ACHN (cell line): ENCODE results near the gene TMC2.

Experiments used
- DNase-seq: peaks from one replicate; pipeline ENCODE4 v3.0.0-alpha.2; 2015
- in situ Hi-C: cut with HindIII; loops from 2 replicates; pipeline ENCODE4 v1.10.0; 2017; ENCODE audit warnings: low sequenced_read_pairs, low pct_ligation_motif_present, low pct_unique_long_range_greater_than_20kb

The TMC2 gene

DNA sequence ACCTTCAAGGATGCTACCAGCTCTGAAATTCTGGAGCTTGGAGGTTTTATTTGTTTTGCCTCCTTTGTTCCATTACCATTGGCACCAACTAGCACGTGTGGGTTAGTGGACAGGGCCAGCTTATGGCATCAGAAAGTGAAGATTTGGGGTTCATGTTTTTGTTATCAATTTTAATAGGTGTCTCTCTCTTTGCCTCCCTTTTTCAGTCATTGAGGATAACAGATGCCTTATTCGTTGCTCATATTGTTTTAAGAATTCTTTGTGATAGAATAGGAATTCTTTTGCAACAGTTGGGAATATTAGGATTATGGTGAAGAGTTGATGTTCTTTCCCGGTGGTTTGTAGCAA, 22.9 kb downstream of the TMC2 start:
- in situ Hi-C loops: no loop called here

DNA sequence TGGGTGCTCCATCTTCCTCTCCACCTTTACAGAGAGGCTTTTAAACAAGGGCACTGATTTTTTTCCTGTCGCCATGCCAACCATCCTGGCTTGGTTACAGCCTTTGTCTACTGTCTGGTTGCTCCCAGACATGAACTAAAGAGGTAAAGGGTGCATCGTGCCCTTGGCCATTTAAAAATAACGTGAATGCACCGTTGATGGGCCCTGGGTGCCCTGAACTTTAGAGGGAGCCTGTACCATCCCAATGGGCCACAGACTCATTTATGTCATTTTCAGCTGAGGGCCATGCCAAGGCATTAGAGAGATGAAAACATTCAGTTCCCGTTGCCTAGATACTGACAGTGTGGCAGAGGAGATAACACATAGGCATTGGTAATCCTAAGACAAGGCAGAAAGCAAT, 23.3 kb downstream of the TMC2 start:
- in situ Hi-C loops: no loop called here
- DNase-seq: no peak

More for the DNA sequence above, 22.9 kb downstream of the TMC2 start:
- DNase-seq: no peak

DNA sequence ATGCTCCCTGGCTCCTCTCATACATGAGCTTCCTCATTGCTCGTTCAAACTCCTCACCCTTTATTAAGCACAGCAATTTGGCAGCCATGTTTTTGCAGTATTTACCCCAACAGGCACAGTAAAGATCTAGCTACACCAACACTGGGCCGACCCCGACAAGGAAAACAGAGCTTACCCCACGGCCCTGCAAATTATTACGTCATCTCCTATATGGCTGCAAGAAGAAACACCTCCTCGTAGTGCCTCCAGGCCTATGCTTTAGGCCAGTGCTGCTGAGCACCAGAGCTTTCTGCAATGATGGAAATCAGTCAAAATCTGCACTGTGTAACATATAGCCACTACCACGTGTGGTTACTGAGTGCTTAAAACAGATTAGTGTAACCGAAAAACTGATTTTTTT, 26.7 kb downstream of the TMC2 start:
- in situ Hi-C loops: no loop called here
- DNase-seq: no peak

DNA sequence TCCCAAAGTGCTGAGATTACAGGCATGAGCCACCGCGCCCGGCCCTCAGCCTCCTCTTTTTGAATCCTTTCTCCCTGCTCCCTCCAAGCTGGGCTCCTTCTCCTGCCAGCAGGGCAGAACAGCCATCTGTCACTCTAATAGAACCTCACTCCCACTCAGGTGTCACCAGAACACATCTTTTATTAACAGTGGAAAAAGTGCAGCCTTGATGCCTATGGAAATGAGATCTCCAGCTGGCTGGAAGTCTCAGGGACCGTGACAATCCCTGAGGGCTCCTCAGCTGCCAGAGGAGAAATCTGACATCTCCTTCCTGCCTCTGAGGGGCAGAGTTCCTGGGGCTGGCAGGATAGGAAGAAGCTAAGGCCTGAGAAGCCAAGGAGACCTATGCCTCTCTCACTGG, 28.0 kb downstream of the TMC2 start:
- in situ Hi-C loops: no loop called here
- DNase-seq: no peak

DNA sequence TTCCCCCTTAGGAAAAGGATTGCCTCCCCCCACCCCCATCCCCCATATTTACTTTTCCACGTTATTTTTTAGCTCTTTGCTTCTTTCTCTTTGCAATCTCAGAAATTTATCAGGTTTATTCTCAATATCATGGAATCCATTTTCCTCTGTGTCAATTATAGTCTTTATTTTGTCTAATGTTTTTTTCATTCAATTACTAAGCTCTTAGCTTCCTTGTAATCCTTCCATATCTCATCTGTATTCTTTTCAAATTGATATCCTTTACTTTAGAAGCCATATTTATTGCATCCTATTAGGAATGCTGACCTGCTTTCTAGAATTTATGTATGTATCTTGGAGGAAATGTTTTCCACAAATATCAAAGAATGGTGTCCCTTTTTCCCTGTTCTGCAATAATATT, 39.3 kb downstream of the TMC2 start:
- in situ Hi-C loops: no loop called here

DNA sequence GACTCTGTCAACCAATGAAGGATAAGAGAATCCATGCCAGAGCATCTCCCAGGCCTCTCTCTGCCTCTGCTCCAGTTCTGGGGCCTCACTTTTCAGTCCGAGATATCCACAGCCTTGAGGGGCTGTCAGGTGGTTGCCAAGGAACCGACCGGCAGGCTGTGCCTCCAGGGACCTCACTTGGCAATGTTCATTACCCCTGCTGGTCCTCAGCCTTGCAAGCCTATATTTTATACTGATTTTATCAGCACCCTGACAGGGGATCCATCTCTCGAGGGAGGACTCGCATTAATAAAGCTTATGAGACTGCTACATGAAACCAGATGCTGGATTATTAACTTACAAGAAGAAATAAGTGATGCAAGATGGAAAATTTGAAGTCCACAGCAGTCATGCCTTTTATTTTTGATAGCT, 39.9 kb downstream of the TMC2 start:
- in situ Hi-C loops: no loop called here
- DNase-seq: no peak

More for the DNA sequence above, 39.3 kb downstream of the TMC2 start:
- no peak for DNase-seq

DNA sequence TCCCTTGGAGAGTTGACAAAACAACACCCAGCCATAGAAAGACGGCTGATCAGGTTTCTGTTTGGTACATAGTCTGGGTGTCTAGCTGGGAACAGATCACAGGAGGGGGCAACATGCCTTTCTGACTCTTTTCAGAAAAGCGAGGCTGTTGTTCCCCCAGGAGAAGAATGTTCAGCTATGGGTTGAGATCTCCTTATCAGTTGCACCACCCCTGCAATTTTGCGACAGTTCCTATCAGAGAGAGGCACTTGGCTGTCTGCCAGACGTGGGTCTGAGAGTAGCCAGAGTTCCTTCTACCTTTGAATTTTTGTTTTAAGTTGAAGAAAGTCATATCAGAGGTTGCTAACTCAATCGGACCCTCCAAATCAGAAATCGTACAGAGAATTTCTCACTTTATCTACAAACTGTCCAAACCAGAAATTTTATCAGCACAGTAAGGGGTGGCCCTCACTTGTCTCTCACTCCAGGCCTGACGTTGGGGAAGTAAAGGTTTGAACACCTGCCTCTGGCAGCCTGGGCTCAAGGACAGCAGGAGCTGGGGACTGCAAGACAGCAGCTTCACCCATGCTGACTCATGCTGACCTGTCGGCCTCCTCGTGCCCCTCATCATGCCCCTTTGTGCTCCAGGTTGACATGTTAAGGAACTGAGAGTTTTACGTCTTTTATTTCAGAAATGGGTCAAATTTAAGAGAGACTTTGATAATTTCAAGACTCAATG, 42.3 kb downstream of the TMC2 start:
- no peak for DNase-seq
- in situ Hi-C loops: no loop called here

DNA sequence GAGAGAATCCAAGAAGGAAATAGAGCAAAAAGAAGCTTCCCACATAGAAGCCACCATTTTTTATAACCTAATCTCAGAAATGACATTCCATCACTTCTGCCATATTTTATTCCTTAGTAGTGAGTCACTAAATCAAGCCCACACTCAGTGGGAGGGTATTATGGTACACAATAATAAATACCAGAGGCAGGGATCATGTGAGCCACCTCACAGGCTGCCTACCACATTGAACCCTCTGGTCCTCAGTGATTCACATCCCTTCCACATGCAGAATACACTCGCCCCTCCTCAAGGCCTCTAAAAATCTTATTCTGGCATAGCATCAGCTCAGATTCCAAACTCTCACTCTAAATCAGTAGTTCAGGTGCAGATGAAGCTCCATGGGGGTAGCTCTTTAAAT, 49.4 kb downstream of the TMC2 start:
- in situ Hi-C loops: no loop called here
- peak; percentile 5 for DNase-seq

DNA sequence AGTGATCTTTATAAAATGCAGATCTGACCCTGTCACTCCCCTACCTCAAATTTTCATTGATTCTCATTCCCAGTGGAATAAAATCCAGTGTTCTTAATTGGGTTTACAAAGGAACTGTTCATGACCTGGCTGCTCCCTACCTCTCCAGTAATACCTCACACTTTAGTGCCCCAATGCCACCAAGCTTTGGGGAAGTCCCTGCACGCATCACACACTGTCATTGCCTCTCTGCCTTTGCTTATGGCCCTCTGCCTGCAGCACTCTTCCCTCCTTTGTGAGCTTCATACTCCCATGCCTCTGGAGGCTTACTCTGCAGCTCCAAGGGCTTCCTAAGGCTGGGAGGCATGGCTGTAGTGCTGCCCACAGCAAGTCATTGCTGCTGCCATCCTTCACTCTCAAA, 57.4 kb downstream of the TMC2 start:
- DNase-seq: no peak
- in situ Hi-C loops: no loop called here

DNA sequence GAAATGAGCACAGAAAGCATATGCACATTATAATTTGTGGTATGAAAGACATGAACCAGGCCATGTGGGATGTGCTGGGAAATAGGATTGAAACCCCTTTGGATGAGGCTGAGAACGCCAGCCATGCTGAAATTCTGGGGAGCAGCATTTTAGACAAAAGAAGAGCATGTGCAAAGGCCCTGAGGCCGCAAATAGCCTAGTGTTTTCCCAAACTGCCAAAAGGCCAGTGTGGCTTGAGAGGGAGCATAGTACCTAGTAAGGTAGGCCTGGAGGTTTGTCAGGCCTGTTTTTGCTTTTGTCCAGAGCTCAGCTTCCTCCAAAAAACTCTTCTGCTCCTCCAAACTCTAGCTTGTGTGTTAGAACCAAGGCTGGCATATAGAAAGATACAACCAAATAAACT, 58.7 kb downstream of the TMC2 start:
- in situ Hi-C loops: no loop called here
- DNase-seq: no peak

DNA sequence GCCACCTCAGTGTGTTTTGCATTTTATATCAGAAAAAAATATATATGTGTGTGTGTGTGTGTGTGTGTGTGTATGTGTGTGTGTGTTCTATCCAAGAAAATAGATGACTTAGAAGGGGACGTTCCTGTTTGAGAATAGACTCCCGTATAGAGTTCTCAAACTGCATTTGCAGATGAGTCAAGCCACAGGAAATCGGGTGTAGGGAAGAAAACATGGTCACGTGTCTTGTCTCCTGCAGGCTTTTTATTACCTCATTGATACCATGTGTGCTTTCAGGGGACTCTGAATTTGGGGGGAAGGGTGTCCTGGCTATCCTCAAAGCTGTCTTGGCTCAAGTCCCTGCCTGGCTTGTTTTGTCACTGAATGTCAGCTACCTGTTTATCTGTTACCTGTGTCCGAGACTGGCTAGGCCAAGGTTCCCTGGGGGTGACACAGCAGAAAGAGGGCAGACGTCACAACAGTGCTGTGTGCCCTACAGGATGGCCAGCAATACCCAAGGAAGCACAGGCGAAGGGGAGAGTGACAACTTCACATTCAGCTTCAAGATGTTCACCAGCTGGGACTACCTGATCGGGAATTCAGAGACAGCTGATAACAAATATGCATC, 60.4 kb downstream of the TMC2 start:
- no peak for DNase-seq

DNA sequence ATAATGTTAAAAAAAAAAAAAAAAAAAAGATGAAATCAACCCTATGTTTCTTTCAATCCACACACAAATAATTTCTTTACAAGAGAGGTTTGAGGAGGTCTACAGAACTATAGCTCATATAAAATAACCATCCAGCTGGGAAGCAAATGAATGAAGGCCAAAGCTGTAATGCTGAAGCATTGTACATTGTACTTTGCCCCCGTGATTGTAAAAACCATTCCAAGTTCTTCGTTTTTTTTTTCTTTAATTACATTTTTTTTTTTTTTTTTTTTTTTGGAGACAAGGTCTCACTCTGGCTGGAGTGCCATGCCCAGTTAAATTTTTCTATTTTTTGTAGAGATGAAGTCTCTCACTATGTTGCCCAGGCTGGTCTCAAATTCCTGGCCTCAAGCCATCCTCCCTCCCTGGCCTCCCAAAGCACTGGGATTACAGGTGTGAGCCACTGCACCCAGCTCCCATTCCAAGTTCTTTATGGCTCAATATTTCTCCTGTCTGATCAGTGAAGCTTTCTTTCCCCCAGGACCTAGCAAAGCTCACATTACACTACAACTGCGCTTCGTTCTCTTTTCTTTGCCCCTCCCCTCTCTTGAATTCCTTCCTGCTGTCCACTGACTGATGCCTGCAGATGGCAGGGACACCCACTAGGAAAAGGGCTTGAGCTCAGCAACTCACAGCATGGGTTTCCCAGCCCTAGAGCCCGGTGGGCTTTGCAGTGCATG, 63.1 kb downstream of the TMC2 start:
- in situ Hi-C loops: no loop called here
- no peak for DNase-seq

More for the DNA sequence above, 60.4 kb downstream of the TMC2 start:
- in situ Hi-C loops: no loop called here

DNA sequence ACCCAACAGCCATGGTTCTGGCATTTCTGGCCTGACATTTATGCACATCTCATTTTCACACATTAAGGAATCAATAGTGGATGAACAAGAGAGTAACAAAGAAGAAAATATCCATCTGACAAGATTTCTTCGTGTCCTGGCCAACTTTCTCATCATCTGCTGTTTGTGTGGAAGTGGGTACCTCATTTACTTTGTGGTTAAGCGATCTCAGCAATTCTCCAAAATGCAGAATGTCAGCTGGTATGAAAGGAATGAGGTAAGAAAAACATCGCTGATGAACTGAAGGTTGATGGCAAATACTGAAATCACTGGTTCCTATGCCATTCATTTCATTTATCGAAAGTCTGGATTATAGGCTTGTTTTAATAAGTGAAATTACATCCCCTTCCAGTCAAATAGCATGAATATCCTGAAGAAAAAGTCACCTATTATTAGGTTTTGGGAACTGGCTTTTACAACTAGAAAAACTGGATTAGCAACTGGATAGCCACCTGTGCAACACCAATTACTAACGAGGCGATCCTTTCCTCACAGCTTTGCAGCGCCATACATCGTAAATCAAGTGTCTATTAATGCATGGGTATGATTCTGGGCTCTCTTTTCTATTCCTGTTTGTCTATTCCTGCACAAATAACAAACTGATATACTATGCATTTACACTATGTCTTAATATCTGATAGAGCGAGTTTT, 65.8 kb downstream of the TMC2 start:
- no peak for DNase-seq

DNA sequence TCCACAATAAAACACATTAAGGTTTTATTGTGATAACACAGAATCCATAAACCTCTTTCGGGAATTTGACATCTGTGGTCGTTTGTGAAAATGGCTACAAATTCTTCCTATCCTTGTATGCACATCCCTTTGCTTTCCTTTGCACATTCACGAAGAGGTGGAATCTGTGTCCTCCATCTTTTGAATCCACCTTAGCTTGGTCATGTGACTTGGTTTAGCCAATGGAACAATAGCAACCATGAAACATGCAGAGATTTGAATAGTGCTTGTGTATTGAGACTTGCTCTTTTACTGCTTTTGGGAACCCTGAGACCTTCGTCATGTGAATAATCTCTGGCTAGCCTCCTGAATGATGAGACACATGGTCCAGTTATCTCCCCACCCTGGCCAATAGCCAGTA, 66.4 kb downstream of the TMC2 start:
- DNase-seq: no peak
- in situ Hi-C loops: no loop called here

More for the DNA sequence above, 65.8 kb downstream of the TMC2 start:
- in situ Hi-C loops: no loop called here

DNA sequence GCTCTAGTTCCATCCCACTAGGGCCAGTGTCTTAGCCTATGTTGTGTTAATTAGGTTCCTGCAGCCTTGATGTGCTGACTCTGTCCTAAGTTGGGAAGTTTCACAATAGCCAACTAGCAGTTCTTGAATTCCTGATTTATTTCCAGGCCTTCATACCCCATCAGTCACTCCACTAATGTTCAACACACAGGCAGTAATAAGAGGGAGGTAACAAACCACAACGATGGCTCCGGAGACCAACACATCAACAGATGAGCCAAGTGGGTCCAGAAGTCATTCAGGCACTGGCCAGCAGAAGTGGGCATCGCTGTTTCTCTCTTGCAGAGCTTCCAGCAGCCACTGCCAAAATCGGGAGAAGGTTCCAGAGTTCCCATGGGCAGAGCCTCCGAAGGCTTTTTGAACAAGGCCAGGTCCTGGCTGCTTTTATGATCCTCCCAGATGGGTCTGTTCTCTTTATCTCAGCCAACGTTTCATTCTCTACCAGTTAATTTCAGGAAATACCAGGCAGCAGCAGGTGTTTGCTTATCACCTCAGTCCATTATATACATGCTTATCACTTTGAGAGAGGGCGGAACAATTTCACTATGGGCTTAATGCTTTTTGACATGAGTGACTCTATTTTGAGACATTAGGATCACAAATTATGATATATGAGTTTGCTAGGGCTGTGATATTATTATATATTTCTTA, 67.6 kb downstream of the TMC2 start:
- no peak for DNase-seq
- in situ Hi-C loops: no loop called here

DNA sequence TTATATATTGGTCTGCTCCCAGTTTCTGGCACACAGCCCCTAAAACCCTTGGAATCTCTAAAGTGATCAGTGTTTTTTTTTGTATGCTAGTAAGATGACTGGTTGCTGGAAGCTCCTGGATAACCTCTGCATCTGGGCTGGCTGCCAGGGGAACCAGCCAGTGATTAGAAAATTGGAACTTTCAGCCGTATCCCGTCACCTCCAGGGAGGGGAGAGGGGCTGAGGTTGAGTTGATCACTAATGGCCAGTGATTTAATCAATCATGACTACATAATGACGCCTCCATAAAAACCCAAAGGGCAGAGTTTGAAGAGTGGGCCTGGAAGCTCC, 68.1 kb downstream of the TMC2 start:
- in situ Hi-C loops: no loop called here
- DNase-seq: no peak

DNA sequence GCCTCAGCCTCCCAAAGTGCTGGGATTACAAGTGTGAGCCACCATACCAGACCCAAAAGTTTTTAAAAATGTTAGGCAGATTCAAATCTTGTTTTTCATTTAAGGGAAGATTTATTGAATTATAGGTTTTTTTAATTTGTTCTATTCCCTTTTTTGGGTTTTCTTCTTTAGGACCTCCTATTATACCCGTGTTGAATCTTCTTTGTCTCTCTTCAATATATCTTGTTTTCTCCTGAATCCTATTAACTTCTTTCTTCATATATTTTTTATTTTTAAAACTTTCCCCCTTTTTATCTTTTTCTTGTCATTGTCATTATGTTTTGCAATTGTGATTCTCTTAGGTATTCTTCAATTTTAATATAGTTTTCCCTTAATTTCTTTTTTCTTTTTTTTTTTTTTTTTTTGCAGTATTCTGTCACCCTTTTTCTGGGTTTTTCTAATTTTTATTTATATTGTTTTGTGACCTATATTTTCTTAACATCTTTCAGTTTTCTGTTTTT, 70.2 kb downstream of the TMC2 start:
- no peak for DNase-seq
- in situ Hi-C loops: no loop called here

DNA sequence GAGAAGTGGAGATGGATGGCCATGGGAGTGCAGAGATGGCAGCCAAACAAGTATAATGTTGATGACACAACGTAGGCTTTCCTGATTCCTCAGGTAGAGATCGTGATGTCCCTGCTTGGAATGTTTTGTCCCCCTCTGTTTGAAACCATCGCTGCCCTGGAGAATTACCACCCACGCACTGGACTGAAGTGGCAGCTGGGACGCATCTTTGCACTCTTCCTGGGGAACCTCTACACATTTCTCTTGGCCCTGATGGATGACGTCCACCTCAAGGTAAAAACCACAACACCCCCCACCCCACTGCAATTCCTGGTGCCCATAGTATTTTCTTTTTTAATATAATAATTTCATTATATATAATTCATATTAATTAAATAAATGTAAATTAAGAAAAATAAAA, 74.0 kb downstream of the TMC2 start:
- in situ Hi-C loops: no loop called here
- DNase-seq: no peak
